WTC11 (cell line): ENCODE results near the gene KRABD2.

ENCODE experiments used
- CBFB ChIP-seq: sonication (generic); formaldehyde crosslinking; IDR thresholded peaks from 2 replicates; pipeline ENCODE4 v1.8.1; 2022; ENCODE audit warnings: mild to moderate bottlenecking, low read depth, missing genetic modification reagents
- ESRRA ChIP-seq: sonication (generic); formaldehyde crosslinking; IDR thresholded peaks from 2 replicates; pipeline ENCODE4 v1.8.1; 2022; ENCODE audit warnings: mild to moderate bottlenecking, missing genetic modification reagents, borderline replicate concordance
- FOXJ3 ChIP-seq: sonication (generic); formaldehyde crosslinking; IDR thresholded peaks from 2 replicates; pipeline ENCODE4 v1.9.0; 2021; ENCODE audit warnings: missing genetic modification reagents, mild to moderate bottlenecking, borderline replicate concordance
- JUN ChIP-seq: sonication (generic); formaldehyde crosslinking; IDR thresholded peaks from 2 replicates; pipeline ENCODE4 v1.8.0; 2023; ENCODE audit warnings: mild to moderate bottlenecking, missing genetic modification reagents
- KAT7 ChIP-seq: sonication (generic); formaldehyde crosslinking; IDR thresholded peaks from 2 replicates; pipeline ENCODE4 v1.8.1; 2023; ENCODE audit warnings: missing genetic modification reagents, mild to moderate bottlenecking, borderline replicate concordance
- NFE2L1 ChIP-seq: sonication (generic); formaldehyde crosslinking; IDR thresholded peaks from 2 replicates; pipeline ENCODE4 v1.8.1; 2023; ENCODE audit warnings: missing genetic modification reagents
- TEAD4 ChIP-seq: sonication (generic); formaldehyde crosslinking; IDR thresholded peaks from 2 replicates; pipeline ENCODE4 v1.8.0; 2022; ENCODE audit warnings: mild to moderate bottlenecking, missing genetic modification reagents
- TF ChIP-seq, protein P1 (sequence below): fragments of 200-600 bp; IDR thresholded peaks from 2 replicates; pipeline ENCODE4 v1.8.0; 2022; ENCODE audit warnings: antibody characterized with exemption

DNA sequence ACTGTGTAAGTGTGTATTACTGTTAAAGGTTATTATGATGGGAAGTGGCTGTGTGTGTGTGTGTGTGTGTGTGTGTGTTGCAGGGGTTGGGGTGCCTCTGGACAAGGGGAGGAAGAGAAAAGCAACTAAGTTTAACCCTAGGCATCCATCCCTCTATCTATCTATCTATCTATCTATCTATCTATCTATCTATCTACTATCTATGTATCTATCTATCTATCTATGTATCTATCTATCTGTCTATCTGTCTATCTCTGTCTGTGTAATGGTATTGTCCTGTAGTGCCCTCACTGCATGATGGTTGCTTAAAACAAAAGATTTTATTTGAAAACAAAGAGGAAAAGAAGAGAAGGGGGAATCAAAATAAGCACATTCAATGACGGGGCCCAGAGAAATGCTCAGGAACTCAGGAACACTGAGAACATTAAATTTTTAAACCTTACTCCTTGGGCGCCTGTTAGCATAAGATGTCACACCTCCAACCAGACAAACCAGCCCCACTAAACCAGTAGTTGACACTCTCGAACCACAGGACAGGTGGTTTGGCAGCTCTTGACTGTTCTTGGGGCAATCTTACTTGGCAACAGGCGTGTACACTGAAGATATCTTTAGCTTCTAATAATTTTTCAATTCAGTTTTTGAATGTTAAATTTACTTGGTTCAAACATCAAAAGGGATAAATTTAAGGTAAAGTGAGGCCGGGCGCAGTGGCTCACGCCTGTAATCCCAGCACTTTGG lies 11.6 kb upstream of the KRABD2 start:
- TF ChIP-seq JUN (no peak), TEAD4 (no peak), ESRRA (CRISPR knock-in tag) (no peak), FOXJ3 (CRISPR knock-in tag) (no peak), NFE2L1 (CRISPR knock-in tag) (no peak), KAT7 (no peak), CBFB (CRISPR knock-in tag) (no peak)
- TF ChIP-seq, protein P1, sequence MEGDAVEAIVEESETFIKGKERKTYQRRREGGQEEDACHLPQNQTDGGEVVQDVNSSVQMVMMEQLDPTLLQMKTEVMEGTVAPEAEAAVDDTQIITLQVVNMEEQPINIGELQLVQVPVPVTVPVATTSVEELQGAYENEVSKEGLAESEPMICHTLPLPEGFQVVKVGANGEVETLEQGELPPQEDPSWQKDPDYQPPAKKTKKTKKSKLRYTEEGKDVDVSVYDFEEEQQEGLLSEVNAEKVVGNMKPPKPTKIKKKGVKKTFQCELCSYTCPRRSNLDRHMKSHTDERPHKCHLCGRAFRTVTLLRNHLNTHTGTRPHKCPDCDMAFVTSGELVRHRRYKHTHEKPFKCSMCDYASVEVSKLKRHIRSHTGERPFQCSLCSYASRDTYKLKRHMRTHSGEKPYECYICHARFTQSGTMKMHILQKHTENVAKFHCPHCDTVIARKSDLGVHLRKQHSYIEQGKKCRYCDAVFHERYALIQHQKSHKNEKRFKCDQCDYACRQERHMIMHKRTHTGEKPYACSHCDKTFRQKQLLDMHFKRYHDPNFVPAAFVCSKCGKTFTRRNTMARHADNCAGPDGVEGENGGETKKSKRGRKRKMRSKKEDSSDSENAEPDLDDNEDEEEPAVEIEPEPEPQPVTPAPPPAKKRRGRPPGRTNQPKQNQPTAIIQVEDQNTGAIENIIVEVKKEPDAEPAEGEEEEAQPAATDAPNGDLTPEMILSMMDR = no peak
